H9 (cell line): Measurements from ENCODE around the gene RHOC. TPM values are rescaled to one million over a fixed set of nuclear protein-coding genes. Genes with fewer than 3 reads are reported as not detected.

Experiments
- DNase-seq: peaks from one replicate; pipeline ENCODE4 v3.0.0-alpha.2; 2017
- H2AFZ ChIP-seq: one replicate; pipeline ENCODE4 v1.6.1; 2013; ENCODE audit warnings: mild to moderate bottlenecking, low read length, control low read depth, moderate library complexity
- H2AK5ac ChIP-seq: 2 replicates; pipeline ENCODE4 v1.6.1; 2013; ENCODE audit warnings: low read length, control low read depth, mixed read lengths; ENCODE audit not compliant: insufficient read length
- H2BK120ac ChIP-seq: one replicate; pipeline ENCODE4 v1.6.1; 2013; ENCODE audit warnings: low read depth, mild to moderate bottlenecking, low read length, control low read depth, inconsistent platforms; ENCODE audit not compliant: poor library complexity, severe bottlenecking
- H2BK12ac ChIP-seq: 2 replicates; pipeline ENCODE4 v1.6.1; 2013; ENCODE audit warnings: low read length, control low read depth, mixed read lengths, low read depth; ENCODE audit not compliant: insufficient read length
- H2BK15ac ChIP-seq: 2 replicates; pipeline ENCODE4 v1.6.1; 2013; ENCODE audit warnings: low read depth, low read length, control low read depth
- H2BK20ac ChIP-seq: one replicate; pipeline ENCODE4 v1.6.1; 2013; ENCODE audit warnings: low read depth, mild to moderate bottlenecking, low read length, control low read depth, inconsistent platforms; ENCODE audit not compliant: poor library complexity, severe bottlenecking
- H2BK5ac ChIP-seq: 2 replicates; pipeline ENCODE4 v1.6.1; 2013; ENCODE audit warnings: low read length, control low read depth, mixed read lengths; ENCODE audit not compliant: insufficient read length
- H3K14ac ChIP-seq: 2 replicates; pipeline ENCODE4 v1.6.1; 2013; ENCODE audit warnings: low read length, control low read depth; ENCODE audit not compliant: insufficient read depth
- H3K18ac ChIP-seq: 2 replicates; pipeline ENCODE4 v1.6.1; 2013; ENCODE audit warnings: low read depth, mild to moderate bottlenecking, mixed read lengths, low read length, control low read depth; ENCODE audit not compliant: insufficient read length
- H3K23ac ChIP-seq: 2 replicates; pipeline ENCODE4 v1.6.1; 2013; ENCODE audit warnings: low read length, control low read depth, mixed read lengths, low read depth; ENCODE audit not compliant: insufficient read length
- H3K23me2 ChIP-seq: 2 replicates; pipeline ENCODE4 v1.6.1; 2013; ENCODE audit warnings: low read depth, mild to moderate bottlenecking, mixed read lengths, low read length, control low read depth; ENCODE audit not compliant: insufficient read length, poor library complexity, severe bottlenecking
- H3K27ac ChIP-seq: 2 replicates; pipeline ENCODE4 v1.5.1; 2013; ENCODE audit warnings: low read length, control low read depth, mixed read lengths, low read depth; ENCODE audit not compliant: insufficient read length
- H3K27me3 ChIP-seq: 2 replicates; pipeline ENCODE4 v1.6.1; 2013; ENCODE audit warnings: low read length, control low read depth, inconsistent platforms; ENCODE audit not compliant: insufficient read depth
- H3K4ac ChIP-seq: 2 replicates; pipeline ENCODE4 v1.6.1; 2013; ENCODE audit warnings: low read depth, mild to moderate bottlenecking, control low read depth, inconsistent platforms, low read length, moderate library complexity
- H3K4me1 ChIP-seq: 2 replicates; pipeline ENCODE4 v1.6.1; 2013; ENCODE audit warnings: low read length, control low read depth, inconsistent platforms; ENCODE audit not compliant: insufficient read depth
- H3K4me2 ChIP-seq: 2 replicates; pipeline ENCODE4 v1.6.1; 2013; ENCODE audit warnings: low read length, control low read depth, mixed read lengths; ENCODE audit not compliant: insufficient read length, insufficient read depth
- H3K56ac ChIP-seq: 2 replicates; pipeline ENCODE4 v1.6.1; 2013; ENCODE audit warnings: low read depth, mild to moderate bottlenecking, mixed read lengths, low read length, control low read depth; ENCODE audit not compliant: insufficient read length
- H3K79me1 ChIP-seq: 2 replicates; pipeline ENCODE4 v1.6.1; 2013; ENCODE audit warnings: low read depth, mild to moderate bottlenecking, moderate library complexity, low read length, control low read depth, inconsistent platforms; ENCODE audit not compliant: insufficient read depth, poor library complexity, severe bottlenecking
- H3K79me2 ChIP-seq: 2 replicates; pipeline ENCODE4 v1.6.1; 2013; ENCODE audit warnings: low read length, control low read depth, inconsistent platforms; ENCODE audit not compliant: insufficient read depth
- H3K9ac ChIP-seq: 2 replicates; pipeline ENCODE4 v1.6.1; 2013; ENCODE audit warnings: low read length, control low read depth, mixed read lengths; ENCODE audit not compliant: insufficient read length; ENCODE audit errors: extremely low read depth
- H3K9me3 ChIP-seq: one replicate; pipeline ENCODE4 v1.6.1; 2013; ENCODE audit warnings: low read depth, low read length, inconsistent platforms; ENCODE audit not compliant: control insufficient read depth
- H3T11ph ChIP-seq: one replicate; pipeline ENCODE4 v1.6.1; 2013; ENCODE audit warnings: mild to moderate bottlenecking, low read length, control low read depth, inconsistent platforms
- H4K20me1 ChIP-seq: one replicate; pipeline ENCODE4 v1.6.1; 2013; ENCODE audit not compliant: control insufficient read depth, insufficient read length, insufficient read depth
- H4K5ac ChIP-seq: 2 replicates; pipeline ENCODE4 v1.6.1; 2013; ENCODE audit warnings: low read depth, mild to moderate bottlenecking, mixed read lengths, low read length, control low read depth; ENCODE audit not compliant: insufficient read length
- H4K8ac ChIP-seq: replicated peaks from 2 replicates; pipeline ENCODE4 v1.6.1; 2013; ENCODE audit warnings: low read length, control low read depth, mixed read lengths, low read depth; ENCODE audit not compliant: insufficient read length
- H4K91ac ChIP-seq: 2 replicates; pipeline ENCODE4 v1.6.1; 2013; ENCODE audit warnings: low read depth, mild to moderate bottlenecking, moderate library complexity, mixed read lengths, low read length, control low read depth; ENCODE audit not compliant: insufficient read length
- H3K27ac Mint-ChIP-seq, 3 experiments: 2 replicates in 2 of 3; 3 replicates in 1 of 3; pipeline ENCODE4 v1.8.0; 2020 to 2021; ENCODE audit warnings: mixed read lengths in 3 of 3, mild to moderate bottlenecking in 1 of 3, moderate library complexity in 1 of 3
- H3K27me3 Mint-ChIP-seq: 2 replicates; pipeline ENCODE4 v1.8.0; 2021; ENCODE audit warnings: low read depth, mild to moderate bottlenecking, moderate library complexity, mixed read lengths
- H3K36me3 Mint-ChIP-seq, 3 experiments: 2 replicates in 2 of 3; 3 replicates in 1 of 3; pipeline ENCODE4 v1.8.0; 2020 to 2021; ENCODE audit warnings: low read depth in 3 of 3, mixed read lengths in 3 of 3; ENCODE audit not compliant: insufficient read depth in 1 of 3
- H3K4me1 Mint-ChIP-seq, 2 experiments: 2 replicates each; pipeline ENCODE4 v1.8.0; 2020; ENCODE audit warnings: mixed read lengths in 2 of 2
- H3K4me3 Mint-ChIP-seq, 2 experiments: 2 replicates in 1 of 2; 3 replicates in 1 of 2; pipeline ENCODE4 v1.8.0; 2020 to 2021; ENCODE audit warnings: mild to moderate bottlenecking in 2 of 2, mixed read lengths in 2 of 2, moderate library complexity in 1 of 2
- H3K9me3 Mint-ChIP-seq, 2 experiments: 2 replicates in 1 of 2; 3 replicates in 1 of 2; pipeline ENCODE4 v1.8.0; 2020; ENCODE audit warnings: mild to moderate bottlenecking in 2 of 2, mixed read lengths in 2 of 2, moderate library complexity in 1 of 2
- CTCF ChIP-seq: fragments of 200-600 bp; sonication (generic); conservative IDR thresholded peaks from 3 replicates; pipeline ENCODE4 v1.8.0; 2021; ENCODE audit warnings: antibody characterized with exemption, mild to moderate bottlenecking
- WGBS: extraction: QIAGEN DNeasy Blood & Tissue Kit; methylation state at CpG from one replicate; pipeline ENCODE4 v1.1.7; 2013; ENCODE audit warnings: missing lambda C conversion rate, low lambda C conversion rate, mixed read lengths; ENCODE audit not compliant: insufficient read length; ENCODE audit errors: extremely low coverage; 5-methylcytosine and 5-hydroxymethylcytosine counted together
- total RNA-seq: library from RNA; stranded (reverse); gene quantifications from 2 replicates; pipeline ENCODE4 v1.2.1, GENCODE V29; 2021

Gene RHOC
- total RNA-seq, 1 experiment from 2014 or later: 68.9 TPM

GRCh38 chr1:112720800-112721199 lies 13.9 kb upstream of the RHOC start:
- Histone ChIP-seq H4K8ac (no peak overlapping the region), H3K14ac (no peak overlapping the region), H2AK5ac (no peak overlapping the region), H3K27ac (no peak overlapping the region), H3K56ac (no peak overlapping the region), H3K4me1 (peaks cover 4% of the 10 kb centered on the region; the same call in 1 of the 2 replicates), H3K79me2 (no peaks in the 10 kb centered on the region), H3K23ac (no peak overlapping the region), H3K23me2 (peaks cover 4% of the 10 kb centered on the region), H3K4me2 (no peak overlapping the region), H2BK20ac (no peak overlapping the region), H3K9ac (no peak overlapping the region), H3K79me1 (no peaks in the 10 kb centered on the region), H2BK12ac (no peak overlapping the region), H3K18ac (no peak overlapping the region), H4K20me1 (no peaks in the 10 kb centered on the region), H3K9me3 (no peaks in the 10 kb centered on the region), H2BK120ac (no peak overlapping the region), H2AFZ (no peak overlapping the region), H2BK5ac (no peak overlapping the region), H3T11ph (no peak overlapping the region), H4K5ac (no peak overlapping the region), H4K91ac (no peak overlapping the region), H3K27me3 (no peaks in the 10 kb centered on the region; the same call in 1 of the 2 replicates), H3K4ac (no peak overlapping the region), H2BK15ac (no peak overlapping the region)
- Mint-ChIP-seq H3K27ac (no peak overlapping the region), H3K36me3 (no peaks in the 10 kb centered on the region; a peak in 1 of 7 replicates), H3K4me3 (no peak overlapping the region), H3K4me1 (peaks cover 35% of the 10 kb centered on the region in 2 experiments), H3K9me3 (peaks cover 0 to 2% of the 10 kb centered on the region in 2 experiments; a peak in 2 of 5 replicates), H3K27me3 (peaks cover 61% of the 10 kb centered on the region)
- no CpG with 5 or more reads among the region's 3 CpGs for WGBS
- no peak for TF ChIP-seq CTCF
- no peak for DNase-seq
